H1 (cell line): Measurements from ENCODE around the gene FSTL4. TPM values are rescaled to one million over a fixed set of nuclear protein-coding genes. Genes with fewer than 3 reads are reported as not detected.

Experiments used
- CTCF ChIA-PET: fragments of 300-600 bp; sonication (Branson Sonifier 250); formaldehyde crosslinking; loops from one replicate; lab custom pipeline; 2021; ENCODE audit not compliant: partially characterized antibody; lab: Charles Lee
- POLR2A ChIA-PET: fragments of 300-600 bp; sonication (Branson Sonifier 250); formaldehyde crosslinking; loops from one replicate; lab custom pipeline; 2021; ENCODE audit warnings: inconsistent platforms; ENCODE audit not compliant: partially characterized antibody; lab: Charles Lee
- DNase-seq, 2 experiments: peaks; one replicate each; pipeline versions ENCODE4 v3.0.0 to v3.0.0-alpha.2; 2010 to 2022; ENCODE audit warnings: low spot score in 2 of 2, low read depth in 1 of 2, mixed read lengths in 1 of 2
- FAIRE-seq: peaks from 2 replicates; lab custom pipeline; 2011; peaks lifted over from hg19 to GRCh38; lab: Jason Lieb, UNC
- H2AFZ ChIP-seq: 2 replicates; pipeline ENCODE4 v1.8.1; 2012; ENCODE audit warnings: low read length, inconsistent platforms
- H2AK5ac ChIP-seq: 2 replicates; pipeline ENCODE4 v1.6.1; 2013; ENCODE audit warnings: low read depth, low read length
- H2BK120ac ChIP-seq: replicated peaks from 2 replicates; pipeline ENCODE3; 2013; ENCODE audit warnings: low read depth, low read length, inconsistent platforms
- H2BK12ac ChIP-seq: 2 replicates; pipeline ENCODE4 v1.6.1; 2013; ENCODE audit warnings: low read depth, low read length
- H2BK15ac ChIP-seq: 2 replicates; pipeline ENCODE4 v1.6.1; 2013; ENCODE audit warnings: low read length
- H2BK20ac ChIP-seq: 2 replicates; pipeline ENCODE4 v1.6.1; 2013; ENCODE audit warnings: low read length
- H2BK5ac ChIP-seq: 2 replicates; pipeline ENCODE4 v1.6.1; 2013; ENCODE audit warnings: low read depth, low read length
- H3K14ac ChIP-seq: 2 replicates; pipeline ENCODE4 v1.6.1; 2013; ENCODE audit warnings: inconsistent platforms; ENCODE audit not compliant: insufficient read length
- H3K18ac ChIP-seq: 2 replicates; pipeline ENCODE4 v1.6.1; 2013; ENCODE audit warnings: low read length; ENCODE audit errors: extremely low read depth
- H3K23ac ChIP-seq: 2 replicates; pipeline ENCODE4 v1.6.1; 2013; ENCODE audit warnings: inconsistent platforms; ENCODE audit not compliant: insufficient read length
- H3K23me2 ChIP-seq: 2 replicates; pipeline ENCODE4 v1.6.1; 2013; ENCODE audit warnings: low read depth, low read length
- H3K27ac ChIP-seq: 2 replicates; pipeline ENCODE4 v1.6.1; 2011; ENCODE audit warnings: low read depth, low read length, inconsistent platforms
- H3K27me3 ChIP-seq, 4 experiments: replicated peaks in 1 of 4; 1 replicate in 1 of 4; 2 replicates in 3 of 4; pipeline versions ENCODE4 v1.6.1 to v1.8.1; 2011 to 2013; ENCODE audit warnings: low read length in 3 of 4, mild to moderate bottlenecking in 3 of 4, inconsistent platforms in 2 of 4, mixed read lengths in 2 of 4, moderate library complexity in 1 of 4; ENCODE audit not compliant: control insufficient read depth in 3 of 4, insufficient read depth in 3 of 4; ENCODE audit errors: extremely low read depth in 1 of 4
- H3K36me3 ChIP-seq, 4 experiments: 2 replicates each; pipeline versions ENCODE4 v1.6.1 to v1.8.1; 2011 to 2013; ENCODE audit warnings: mild to moderate bottlenecking in 4 of 4, low read length in 3 of 4, moderate library complexity in 2 of 4, control low read depth in 1 of 4, inconsistent platforms in 1 of 4; ENCODE audit not compliant: insufficient read depth in 4 of 4, control insufficient read depth in 2 of 4
- H3K4ac ChIP-seq: replicated peaks from 2 replicates; pipeline ENCODE3; 2013; ENCODE audit warnings: low read length, low read depth, mixed read lengths, inconsistent platforms; ENCODE audit not compliant: insufficient read length
- H3K4me1 ChIP-seq, 4 experiments: replicated peaks in 1 of 4; 1 replicate in 1 of 4; 2 replicates in 3 of 4; pipeline versions ENCODE4 v1.6.1 to v1.8.1; 2011 to 2013; ENCODE audit warnings: low read length in 3 of 4, inconsistent platforms in 2 of 4, mixed read lengths in 1 of 4; ENCODE audit not compliant: insufficient read depth in 4 of 4, control insufficient read depth in 3 of 4
- H3K4me2 ChIP-seq, 2 experiments: 2 replicates each; pipeline versions ENCODE4 v1.6.1 to v1.8.1; 2011 to 2013; ENCODE audit warnings: low read depth in 2 of 2, low read length in 2 of 2, control low read depth in 1 of 2, inconsistent platforms in 1 of 2, mild to moderate bottlenecking in 1 of 2; ENCODE audit not compliant: insufficient read depth in 1 of 2
- H3K4me3 ChIP-seq, 4 experiments: fragments of 200-600, 300-600 bp in 1 of 4; sonication (generic), shearing (Covaris generic), sonication (Bioruptor Twin) in 1 of 4; 2 replicates each; pipeline versions ENCODE4 v1.5.1 to v1.8.1; 2011 to 2016; ENCODE audit warnings: low read length in 4 of 4, low read depth in 3 of 4, control low read depth in 2 of 4, inconsistent platforms in 2 of 4, mild to moderate bottlenecking in 2 of 4, mixed read lengths in 1 of 4, moderate library complexity in 1 of 4; ENCODE audit not compliant: insufficient read depth in 2 of 4; ENCODE audit errors: extremely low read depth in 1 of 4
- H3K56ac ChIP-seq: replicated peaks from 2 replicates; pipeline ENCODE3; 2013; ENCODE audit warnings: low read depth, mild to moderate bottlenecking, mixed read lengths, low read length, inconsistent platforms; ENCODE audit not compliant: insufficient read length
- H3K79me1 ChIP-seq: 2 replicates; pipeline ENCODE4 v1.6.1; 2013; ENCODE audit warnings: low read depth, low read length, control low read depth
- H3K79me2 ChIP-seq, 2 experiments: 2 replicates each; pipeline versions ENCODE4 v1.6.1 to v1.8.1; 2012 to 2013; ENCODE audit warnings: low read length in 2 of 2, mild to moderate bottlenecking in 2 of 2, inconsistent platforms in 1 of 2; ENCODE audit not compliant: insufficient read depth in 2 of 2, control insufficient read depth in 1 of 2
- H3K9ac ChIP-seq, 4 experiments: replicated peaks in 1 of 4; 1 replicate in 1 of 4; 2 replicates in 3 of 4; pipeline versions ENCODE4 v1.6.1 to v1.8.1; 2011 to 2013; ENCODE audit warnings: low read depth in 3 of 4, low read length in 3 of 4, control low read depth in 2 of 4, mild to moderate bottlenecking in 2 of 4, moderate library complexity in 2 of 4, inconsistent platforms in 1 of 4; ENCODE audit errors: extremely low read depth in 1 of 4
- H3K9me3 ChIP-seq, 2 experiments: 2 replicates each; pipeline versions ENCODE4 v1.6.1 to v1.8.1; 2012 to 2013; ENCODE audit warnings: mild to moderate bottlenecking in 2 of 2, moderate library complexity in 2 of 2, control low read depth in 1 of 2, inconsistent platforms in 1 of 2, low read depth in 1 of 2, low read length in 1 of 2, mixed read lengths in 1 of 2; ENCODE audit not compliant: insufficient read depth in 2 of 2
- H4K20me1 ChIP-seq, 2 experiments: replicated peaks in 1 of 2; 2 replicates each; pipeline versions ENCODE3 to v1.8.1; 2011 to 2013; ENCODE audit warnings: inconsistent platforms in 2 of 2, low read length in 2 of 2, mild to moderate bottlenecking in 1 of 2; ENCODE audit not compliant: insufficient read depth in 2 of 2, control insufficient read depth in 1 of 2
- H4K5ac ChIP-seq: 2 replicates; pipeline ENCODE4 v1.6.1; 2013; ENCODE audit warnings: low read length, low read depth, mixed read lengths, inconsistent platforms; ENCODE audit not compliant: insufficient read length
- H4K8ac ChIP-seq: 2 replicates; pipeline ENCODE4 v1.8.0; 2013; ENCODE audit warnings: mild to moderate bottlenecking, moderate library complexity, low read length, inconsistent platforms; ENCODE audit not compliant: insufficient read depth; ENCODE audit errors: extremely low read depth
- H4K91ac ChIP-seq: replicated peaks from 2 replicates; pipeline ENCODE3; 2013; ENCODE audit warnings: low read length, mixed read lengths, inconsistent platforms; ENCODE audit not compliant: insufficient read length
- CBX8 ChIP-seq: fragments of 300-800, 300-1000 bp; sonication (generic); IDR thresholded peaks from 2 replicates; pipeline ENCODE4 v1.7.1; 2016; ENCODE audit warnings: low read depth, low read length, borderline replicate concordance
- CHD2 ChIP-seq: IDR thresholded peaks from 2 replicates; pipeline ENCODE4 v1.6.1; 2012; ENCODE audit warnings: low read length, improper control_type of control experiment
- GTF2F1 ChIP-seq: IDR thresholded peaks from 2 replicates; pipeline ENCODE4 v1.6.1; 2012; ENCODE audit warnings: low read depth, low read length, improper control_type of control experiment, borderline replicate concordance
- PHF8 ChIP-seq: fragments of 200-600 bp; sonication (generic); conservative IDR thresholded peaks from 2 replicates; pipeline ENCODE4 v1.7.1; 2012; ENCODE audit warnings: low read depth, mild to moderate bottlenecking, inconsistent platforms, low read length, moderate library complexity
- POU5F1 ChIP-seq: IDR thresholded peaks from 2 replicates; pipeline ENCODE4 v1.6.1; 2011; ENCODE audit warnings: low read depth, mild to moderate bottlenecking, low read length, moderate library complexity
- RFX5 ChIP-seq: IDR thresholded peaks from 2 replicates; pipeline ENCODE4 v1.6.1; 2011; ENCODE audit warnings: low read depth, low read length, improper control_type of control experiment, borderline replicate concordance
- RXRA ChIP-seq: IDR thresholded peaks from 2 replicates; pipeline ENCODE4 v1.6.1; 2011; ENCODE audit warnings: low read depth, mild to moderate bottlenecking, low read length, moderate library complexity; ENCODE audit not compliant: insufficient read depth
- SIX5 ChIP-seq: IDR thresholded peaks from 2 replicates; pipeline ENCODE4 v1.6.1; 2011; ENCODE audit warnings: mild to moderate bottlenecking, low read depth, low read length
- TBP ChIP-seq: IDR thresholded peaks from 2 replicates; pipeline ENCODE4 v1.6.1; 2011; ENCODE audit warnings: low read depth, low read length, improper control_type of control experiment
- TEAD4 ChIP-seq: IDR thresholded peaks from 2 replicates; pipeline ENCODE4 v1.6.1; 2012; ENCODE audit warnings: low read depth, low read length, inconsistent platforms, mixed read lengths
- YY1 ChIP-seq: IDR thresholded peaks from 2 replicates; pipeline ENCODE4 v1.6.1; 2011; ENCODE audit warnings: low read depth, mild to moderate bottlenecking, low read length
- WGBS, 2 experiments: shearing (Covaris generic) in 1 of 2; methylation state at CpG; one replicate each; pipeline versions ENCODE4 v1.1.6 to v1.1.7; 2013 to 2015; ENCODE audit warnings: low lambda C conversion rate in 2 of 2, mixed read lengths in 2 of 2, inconsistent platforms in 1 of 2, low coverage in 1 of 2, missing lambda C conversion rate in 1 of 2; ENCODE audit not compliant: insufficient replicate concordance in 2 of 2, insufficient coverage in 1 of 2, insufficient read length in 1 of 2; ENCODE audit errors: extremely low coverage in 1 of 2, missing lambda C conversion rate in 1 of 2; 5-methylcytosine and 5-hydroxymethylcytosine counted together
- polyA plus RNA-seq, 7 experiments: library from polyadenylated mRNA; depleted of rRNA in 3 of 7; stranded (reverse) in 5 of 7; unstranded in 2 of 7; fragments of >200 nt in 5 of 7; fragments of 200-250 nt in 2 of 7; gene quantifications; 1 replicate in 5 of 7; 2 replicates in 1 of 7; 4 replicates in 1 of 7; pipeline versions ENCODE4 v1.2.1 to v1.2.3, GENCODE V29; 2011 to 2013; ENCODE audit warnings: missing spikeins in 2 of 7, mixed read lengths in 2 of 7
- total RNA-seq: library from RNA; stranded (reverse); fragmentation: NEBNext Ultra II Directional; extraction: Animal tissue kit (Norgen Biotek cat#: 25700); gene quantifications from 2 replicates; pipeline ENCODE4 v1.2.1, GENCODE V29; 2021
- TF ChIP-seq, protein P1 (sequence below): IDR thresholded peaks from 2 replicates; pipeline ENCODE4 v1.6.1; 2012; ENCODE audit warnings: inconsistent platforms

Gene FSTL4
- total and polyA plus RNA-seq, 2 of the 8 experiments (the other 6 are each of a cell fraction or from before 2014, with no cell fraction given), result 3.1 to 4.1 TPM

DNA sequence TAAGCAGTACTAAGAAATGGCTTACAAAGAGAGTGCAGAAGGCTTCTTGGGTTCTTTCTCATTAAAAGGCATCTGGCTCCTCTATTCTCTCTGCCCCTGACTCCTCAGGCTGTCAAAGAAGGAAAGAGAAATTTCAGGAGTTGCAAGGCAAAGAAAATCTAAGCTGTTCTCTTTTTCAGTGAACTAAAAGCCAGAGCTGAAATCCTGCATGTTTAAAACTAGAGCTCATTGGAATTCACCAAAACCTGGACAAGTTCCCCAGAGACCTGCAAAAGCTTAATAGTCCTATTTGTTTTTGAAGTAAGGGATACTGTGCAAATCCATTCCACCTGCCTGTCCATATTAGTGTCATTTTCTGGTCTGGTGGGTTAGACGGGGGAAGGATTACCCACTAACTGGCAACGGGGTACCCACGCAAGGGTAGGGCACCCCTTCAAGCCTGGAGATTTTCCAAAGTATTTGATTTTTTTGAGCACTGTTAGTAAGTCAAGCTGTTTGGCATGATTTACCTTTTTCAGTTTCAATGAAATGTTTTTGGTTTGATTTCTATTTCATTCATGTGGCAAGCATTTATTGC is 179.3 kb downstream of the FSTL4 start:
- Histone ChIP-seq H3K4me1 (peaks cover 0 to 2% (median 0%) of the 10 kb centered on the region in 4 experiments; a peak in 1 of 7 replicates), H3K18ac (no peak overlapping the region), H3K4me2 (no peak overlapping the region), H2BK20ac (no peak overlapping the region), H3K4ac (no peak overlapping the region), H3K23ac (no peak overlapping the region), H3K4me3 (no peak overlapping the region), H4K20me1 (no peaks in the 10 kb centered on the region), H2BK12ac (no peak overlapping the region), H2AFZ (no peak overlapping the region), H3K9me3 (no peaks in the 10 kb centered on the region), H4K8ac (no peak overlapping the region), H3K27ac (no peak overlapping the region), H4K5ac (no peak overlapping the region), H2AK5ac (no peak overlapping the region), H3K9ac (no peak overlapping the region), H3K23me2 (no peaks in the 10 kb centered on the region), H3K56ac (no peak overlapping the region), H2BK120ac (no peak overlapping the region), H3K79me2 (no peaks in the 10 kb centered on the region), H3K79me1 (no peaks in the 10 kb centered on the region; the same call in 1 of the 2 replicates), H4K91ac (no peak overlapping the region), H2BK15ac (no peak overlapping the region), H3K14ac (no peak overlapping the region), H2BK5ac (no peak overlapping the region), H3K36me3 (no peaks in the 10 kb centered on the region), H3K27me3 (no peaks in the 10 kb centered on the region)
- CTCF ChIA-PET, result interaction anchor here (0.7 to 2.0 kb wide), 9 partner anchors 9 to 436 kb away, joined by 3 to 9 read pairs (median 3); no protein-coding TSS in a partner anchor
- WGBS, 2 experiments, result 96% methylated on average over 3 of the region's 3 CpGs; no CpG with 5 or more reads in 1 of the 2 experiments
- DNase-seq (no peak), FAIRE-seq (no peak)
- POLR2A ChIA-PET, result no interaction called here
- TF ChIP-seq YY1, result no peak
- no peak for TF ChIP-seq CHD2
- no peak for TF ChIP-seq CBX8
- TF ChIP-seq SIX5, result no peak
- TF ChIP-seq, protein P1, sequence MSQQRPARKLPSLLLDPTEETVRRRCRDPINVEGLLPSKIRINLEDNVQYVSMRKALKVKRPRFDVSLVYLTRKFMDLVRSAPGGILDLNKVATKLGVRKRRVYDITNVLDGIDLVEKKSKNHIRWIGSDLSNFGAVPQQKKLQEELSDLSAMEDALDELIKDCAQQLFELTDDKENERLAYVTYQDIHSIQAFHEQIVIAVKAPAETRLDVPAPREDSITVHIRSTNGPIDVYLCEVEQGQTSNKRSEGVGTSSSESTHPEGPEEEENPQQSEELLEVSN, result no peak
- no peak for TF ChIP-seq RXRA
- no peak for TF ChIP-seq GTF2F1
- TF ChIP-seq RFX5, result no peak
- TF ChIP-seq POU5F1, result no peak
- no peak for TF ChIP-seq PHF8
- no peak for TF ChIP-seq TBP
- no peak for TF ChIP-seq TEAD4
